ENCODE measurements around the gene VPS54.
A peak's percentile ranks its signal among the peaks of the same experiment; 100 is the strongest.
"Not testable (repeated sequence)": the region's sequence is repeated elsewhere in the genome, so short reads cannot be mapped to it uniquely, and the experiment has no call there.

Gene VPS54

GRCh38 chr2:63858291-63858690 lies 160.9 kb downstream of the VPS54 start:
- DNase-seq (ENCODE audit: low read depth in 1 of 2, low spot score in 1 of 2): no peak
- in situ Hi-C loops (cut with HindIII; ENCODE audit: low pct_unique_long_range_greater_than_20kb, low sequenced_read_pairs): no loop called here
- no peak for TF ChIP-seq JUND (IDR thresholded peaks at IDR 0.05; ENCODE audit: low read depth)

- DNase-seq (ENCODE audit: low read depth in 1 of 2, low spot score in 1 of 2): no peak
- no peak for TF ChIP-seq JUND (IDR thresholded peaks at IDR 0.05; ENCODE audit: low read depth)
- in situ Hi-C loops (cut with HindIII; ENCODE audit: low pct_unique_long_range_greater_than_20kb, low sequenced_read_pairs): no loop called here
These were observed 163.0 kb downstream of the VPS54 start for GRCh38 chr2:63856303-63856603.

GRCh38 chr2:63855418-63856302 lies 163.6 kb downstream of the VPS54 start:
- no peak for TF ChIP-seq JUND (IDR thresholded peaks at IDR 0.05; ENCODE audit: low read depth)
- in situ Hi-C loops (cut with HindIII; ENCODE audit: low pct_unique_long_range_greater_than_20kb, low sequenced_read_pairs): no loop called here

GRCh38 chr2:63853527-63854310 lies 165.5 kb downstream of the VPS54 start:
- DNase-seq (ENCODE audit: low read depth in 1 of 2, low spot score in 1 of 2): no peak
- no peak for TF ChIP-seq JUND (IDR thresholded peaks at IDR 0.05; ENCODE audit: low read depth)
- in situ Hi-C loops (cut with HindIII; ENCODE audit: low pct_unique_long_range_greater_than_20kb, low sequenced_read_pairs): no loop called here

More at GRCh38 chr2:63855418-63856302, 163.6 kb downstream of the VPS54 start:
- no peak for DNase-seq (ENCODE audit: low read depth in 1 of 2, low spot score in 1 of 2)

GRCh38 chr2:63851691-63852311 lies 167.4 kb downstream of the VPS54 start:
- in situ Hi-C loops (cut with HindIII; ENCODE audit: low pct_unique_long_range_greater_than_20kb, low sequenced_read_pairs): no loop called here
- TF ChIP-seq JUND (IDR thresholded peaks at IDR 0.05; ENCODE audit: low read depth): no peak
- no peak for DNase-seq (ENCODE audit: low read depth in 1 of 2, low spot score in 1 of 2)

GRCh38 chr2:63850649-63851048 lies 168.6 kb downstream of the VPS54 start:
- in situ Hi-C loops (cut with HindIII; ENCODE audit: low pct_unique_long_range_greater_than_20kb, low sequenced_read_pairs): no loop called here
- TF ChIP-seq JUND (IDR thresholded peaks at IDR 0.05; ENCODE audit: low read depth): no peak
- DNase-seq (ENCODE audit: low read depth in 1 of 2, low spot score in 1 of 2): no peak

GRCh38 chr2:63850204-63850571 lies 169.0 kb downstream of the VPS54 start:
- DNase-seq (ENCODE audit: low read depth in 1 of 2, low spot score in 1 of 2): no peak
- in situ Hi-C loops (cut with HindIII; ENCODE audit: low pct_unique_long_range_greater_than_20kb, low sequenced_read_pairs): no loop called here
- TF ChIP-seq JUND (IDR thresholded peaks at IDR 0.05; ENCODE audit: low read depth): no peak

GRCh38 chr2:63849381-63850203 lies 169.6 kb downstream of the VPS54 start:
- in situ Hi-C loops (cut with HindIII; ENCODE audit: low pct_unique_long_range_greater_than_20kb, low sequenced_read_pairs): no loop called here
- DNase-seq (ENCODE audit: low read depth in 1 of 2, low spot score in 1 of 2): peak in 1 of 2 experiments; percentile 15
- no peak for TF ChIP-seq JUND (IDR thresholded peaks at IDR 0.05; ENCODE audit: low read depth)

- in situ Hi-C loops (cut with HindIII; ENCODE audit: low pct_unique_long_range_greater_than_20kb, low sequenced_read_pairs); DNase-seq (ENCODE audit: low read depth in 1 of 2, low spot score in 1 of 2): not testable (repeated sequence)
These were observed 171.7 kb downstream of the VPS54 start for GRCh38 chr2:63847571-63847970.

GRCh38 chr2:63846487-63846886 lies 172.7 kb downstream of the VPS54 start:
- TF ChIP-seq JUND (IDR thresholded peaks at IDR 0.05; ENCODE audit: low read depth): no peak
- no peak for DNase-seq (ENCODE audit: low read depth in 1 of 2, low spot score in 1 of 2)
- in situ Hi-C loops (cut with HindIII; ENCODE audit: low pct_unique_long_range_greater_than_20kb, low sequenced_read_pairs): no loop called here

- no peak for DNase-seq (ENCODE audit: low read depth in 1 of 2, low spot score in 1 of 2)
- in situ Hi-C loops (cut with HindIII; ENCODE audit: low pct_unique_long_range_greater_than_20kb, low sequenced_read_pairs): no loop called here
- no peak for TF ChIP-seq JUND (IDR thresholded peaks at IDR 0.05; ENCODE audit: low read depth)
These were observed 173.4 kb downstream of the VPS54 start for GRCh38 chr2:63845866-63846265.

GRCh38 chr2:63844616-63845015 lies 174.6 kb downstream of the VPS54 start:
- TF ChIP-seq JUND (IDR thresholded peaks at IDR 0.05; ENCODE audit: low read depth): no peak
- in situ Hi-C loops (cut with HindIII; ENCODE audit: low pct_unique_long_range_greater_than_20kb, low sequenced_read_pairs): no loop called here
- DNase-seq (ENCODE audit: low read depth in 1 of 2, low spot score in 1 of 2): no peak

Measured in T47D (cell line).